Right lobe of liver (tissue), 6 donors: Measurements from ENCODE around the gene TTI1. TPM values are rescaled to one million over a fixed set of nuclear protein-coding genes. Genes with fewer than 3 reads are reported as not detected.
A peak's percentile ranks its signal among the peaks of the same experiment; 100 is the strongest.

Experiments
- ATAC-seq, 4 donors: fragments of 200-7000 bp; cut with Tn5 transposase; one replicate each; pipeline ENCODE4 v1.9.1; 2020; ENCODE audit warnings: mild to moderate bottlenecking in 4 of 4, moderate library complexity in 4 of 4
- DNase-seq, 3 donors: peaks; one replicate each; pipeline ENCODE4 v3.0.0-alpha.2; 2020
- H3K27ac ChIP-seq, 3 donors: fragments of 200-600 bp; one replicate each; pipeline ENCODE4 v1.8.0; 2022
- H3K27me3 ChIP-seq, 2 donors: fragments of 200-600 bp; one replicate each; pipeline ENCODE4 v1.8.0; 2022
- H3K36me3 ChIP-seq, 4 donors: fragments of 200-600 bp; sonication (generic) in 1 of 4; one replicate each; pipeline versions ENCODE4 v1.5.1 to v1.8.0; 2017 to 2022; ENCODE audit warnings: control low read depth in 1 of 4
- H3K4me1 ChIP-seq, 4 donors: fragments of 200-600 bp; sonication (generic) in 1 of 4; one replicate each; pipeline versions ENCODE4 v1.5.1 to v1.8.0; 2017 to 2022; ENCODE audit warnings: control low read depth in 1 of 4
- H3K4me3 ChIP-seq, 3 donors: fragments of 200-600 bp; one replicate each; pipeline ENCODE4 v1.8.0; 2022
- H3K9me3 ChIP-seq, 4 donors: fragments of 200-600 bp; sonication (generic) in 1 of 4; one replicate each; pipeline versions ENCODE4 v1.5.1 to v1.8.0; 2017 to 2022; ENCODE audit warnings: control low read depth in 1 of 4
- CTCF ChIP-seq, 4 donors: fragments of 200-600 bp in 3 of 4; fragments of 450-650 bp in 1 of 4; IDR thresholded peaks; one replicate each; pipeline versions ENCODE4 v1.5.1 to v1.8.0; 2016 to 2022; ENCODE audit warnings: antibody characterized with exemption in 4 of 4, mild to moderate bottlenecking in 2 of 4
- POLR2A ChIP-seq: fragments of 450-650 bp; IDR thresholded peaks from one replicate; pipeline ENCODE4 v1.6.1; 2017; ENCODE audit warnings: antibody characterized with exemption, mild to moderate bottlenecking
- WGBS: methylation state at CpG from one replicate; pipeline ENCODE4 v1.1.6; 2018; ENCODE audit warnings: low coverage, low lambda C conversion rate; ENCODE audit not compliant: insufficient coverage; ENCODE audit errors: missing lambda C conversion rate; 5-methylcytosine and 5-hydroxymethylcytosine counted together
- intact Hi-C, 2 donors: fragments of 100-400 bp; cut with DNase I; formaldehyde crosslinking; loops; one replicate each; pipeline versions ENCODE4 v1.11.2 to v1.14.1; 2022
- total RNA-seq, 6 experiments: library from RNA; depleted of rRNA in 2 of 6; stranded (reverse); fragments of >200 nt in 2 of 6; fragmentation: NEBNext Ultra II Directional in 3 of 6; extraction: Animal tissue kit (Norgen Biotek cat#: 25700) in 3 of 6; gene quantifications; one replicate each; pipeline versions ENCODE4 v1.1.0 to v1.2.4, GENCODE V29; 2016 to 2023
- donor health status: DM: no; HTN: yes; CAD: no.
- donor health status: DM: no; HTN: no; CAD: no.
- donor health status: DM: no; HTN: no; CAD: no.
- donor health status: DM: no; HTN: yes; CAD: no.
- donor health status: DM: no; HTN: yes; CAD: no.

TTI1 gene
- total RNA-seq, 6 experiments from 2014 or later: 8.6 to 14.3 (median 11.3) TPM

GRCh38 chr20:38062890-38063289 lies 29.6 kb upstream of the TTI1 start:
- H3K4me3 ChIP-seq: no peak overlapping the region
- H3K9me3 ChIP-seq: no peaks in the 10 kb centered on the region
- TF ChIP-seq CTCF (IDR thresholded peaks at IDR 0.05): no peak
- no peak for TF ChIP-seq POLR2A
- ATAC-seq: no peak
- peaks cover 0 to 53% (median 24%) of the 10 kb centered on the region in 4 donors for H3K4me1 ChIP-seq
- no peaks in the 10 kb centered on the region for H3K27me3 ChIP-seq
- 74% methylated on average over 4 of the region's 5 CpGs for WGBS
- H3K27ac ChIP-seq: no peak overlapping the region
- no peak for DNase-seq
- intact Hi-C loops: loop anchor here in 1 of 2 donors (10.0 kb wide), 1 partner anchor 102 kb away; the partner anchor contains the start of gene TGM2
- peaks cover 0 to 17% (median 4%) of the 10 kb centered on the region in 4 donors for H3K36me3 ChIP-seq

- intact Hi-C loops: loop anchor here in 1 of 2 donors (10.0 kb wide), 1 partner anchor 104 kb away; the partner anchor contains the start of gene TGM2
- H3K27ac ChIP-seq: peak overlapping the region in 1 of 3 donors; percentile 44
- WGBS: 45% methylated on average over 4 of the region's 4 CpGs
Measured at GRCh38 chr20:38061109-38061508, 27.9 kb upstream of the TTI1 start.

GRCh38 chr20:38060536-38060935 lies 27.3 kb upstream of the TTI1 start:
- peaks cover 0 to 17% (median 2%) of the 10 kb centered on the region in 4 donors for H3K36me3 ChIP-seq
- ATAC-seq (no peak), DNase-seq (no peak)
- no peaks in the 10 kb centered on the region for H3K27me3 ChIP-seq
- H3K27ac ChIP-seq: peak overlapping the region in 2 of 3 donors; percentile 48 to 61
- H3K9me3 ChIP-seq: no peaks in the 10 kb centered on the region
- WGBS: 78% methylated on average over 3 of the region's 5 CpGs
- peaks cover 0 to 40% (median 13%) of the 10 kb centered on the region in 4 donors for H3K4me1 ChIP-seq
- intact Hi-C loops: loop anchor here in 1 of 2 donors (10.0 kb wide), 1 partner anchor 104 kb away; the partner anchor contains the start of gene TGM2
- TF ChIP-seq CTCF (IDR thresholded peaks at IDR 0.05) (no peak), POLR2A (no peak)
- H3K4me3 ChIP-seq: no peak overlapping the region

More at GRCh38 chr20:38061109-38061508, 27.9 kb upstream of the TTI1 start:
- ATAC-seq (peak in 1 of 4 donors; percentile 9), DNase-seq (no peak)
- Histone ChIP-seq H3K4me3 (no peak overlapping the region), H3K4me1 (peaks cover 0 to 40% (median 15%) of the 10 kb centered on the region in 4 donors), H3K36me3 (peaks cover 0 to 17% (median 2%) of the 10 kb centered on the region in 4 donors), H3K9me3 (no peaks in the 10 kb centered on the region), H3K27me3 (no peaks in the 10 kb centered on the region)
- TF ChIP-seq POLR2A (no peak), CTCF (IDR thresholded peaks at IDR 0.05) (no peak)

- Histone ChIP-seq H3K27ac (peak overlapping the region in 2 of 3 donors; percentile 48 to 61), H3K9me3 (no peaks in the 10 kb centered on the region), H3K27me3 (no peaks in the 10 kb centered on the region), H3K4me1 (peaks cover 0 to 34% (median 10%) of the 10 kb centered on the region in 4 donors), H3K36me3 (peaks cover 0 to 17% (median 2%) of the 10 kb centered on the region in 4 donors), H3K4me3 (no peak overlapping the region)
- no peak for TF ChIP-seq CTCF (IDR thresholded peaks at IDR 0.05)
- DNase-seq (peak in 2 of 3 donors; percentile 35 to 65), ATAC-seq (peak; percentile 79 to 86 (median 86))
- intact Hi-C loops: loop anchor here (5.0 to 10.0 kb wide), 2 partner anchors 105 to 107 kb away; partner anchors contain the start of gene TGM2 (in 2 of the 2)
- 31% methylated on average over 5 of the region's 5 CpGs for WGBS
Measured at GRCh38 chr20:38059832-38060231, 26.6 kb upstream of the TTI1 start.
